Measurements from ENCODE around the gene MED20.
A peak's percentile ranks its signal among the peaks of the same experiment; 100 is the strongest.

Gene MED20

DNA sequence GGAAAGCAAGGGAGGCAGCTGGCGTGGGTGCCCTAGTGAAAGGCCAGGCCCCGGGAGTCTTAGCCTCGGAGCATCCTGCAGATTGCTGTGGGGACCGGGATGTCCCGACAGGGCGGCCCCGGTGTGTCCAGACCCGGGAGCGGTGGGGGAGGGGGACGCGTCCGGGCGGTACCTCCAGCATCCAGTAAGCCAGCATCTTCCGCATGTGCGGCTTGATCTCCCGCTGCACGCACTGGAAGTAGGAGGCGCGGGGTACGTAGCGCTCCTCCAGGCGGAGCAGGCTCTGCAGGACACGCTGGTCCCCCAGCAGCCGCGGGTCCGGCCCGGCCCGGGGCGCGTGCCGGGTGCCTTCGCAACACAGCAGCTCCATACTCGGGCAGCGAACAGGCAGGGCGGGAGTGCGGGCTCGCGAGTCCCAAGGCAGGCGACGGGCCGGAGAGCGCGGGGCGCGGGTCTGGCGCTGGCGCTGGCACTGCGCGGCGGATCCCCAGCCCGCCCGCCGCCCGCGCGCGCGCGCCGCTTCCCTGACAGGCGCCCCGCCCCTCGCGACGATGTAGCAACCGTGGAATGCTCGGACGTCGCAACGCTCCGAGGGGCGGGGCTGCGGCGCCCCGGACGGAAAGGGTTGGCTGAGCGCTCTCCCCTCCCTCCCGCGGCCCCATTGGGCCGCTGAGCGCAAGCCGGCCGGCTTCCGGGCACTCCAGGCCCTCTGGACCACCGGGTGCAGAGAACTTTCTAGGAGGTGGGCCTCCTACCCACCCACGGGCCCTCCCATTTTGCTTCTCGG lies 20.5 kb upstream of the MED20 start, which contains the start of gene CCND3:
Gene CCND3 (minus strand): TSS at position 529 of the 787 bp plus-strand sequence. CDS start 159 bp downstream, at position 370.
- DNase-seq (ENCODE audit: extremely low read depth in 1 of 2, low read depth in 1 of 2), result peak; percentile 86 to 90

GRCh38 chr6:41940759-41941279 lies 19.9 kb upstream of the MED20 start:
- peak; percentile 41 to 52 for DNase-seq (ENCODE audit: extremely low read depth in 1 of 2, low read depth in 1 of 2)

GRCh38 chr6:41939848-41940758 lies 19.2 kb upstream of the MED20 start:
- peak in 1 of 2 donors; percentile 56 for DNase-seq (ENCODE audit: extremely low read depth in 1 of 2, low read depth in 1 of 2)

- DNase-seq (ENCODE audit: extremely low read depth in 1 of 2, low read depth in 1 of 2), result peak in 1 of 2 donors; percentile 48
Observed at GRCh38 chr6:41939176-41939847, 18.4 kb upstream of the MED20 start.

DNA sequence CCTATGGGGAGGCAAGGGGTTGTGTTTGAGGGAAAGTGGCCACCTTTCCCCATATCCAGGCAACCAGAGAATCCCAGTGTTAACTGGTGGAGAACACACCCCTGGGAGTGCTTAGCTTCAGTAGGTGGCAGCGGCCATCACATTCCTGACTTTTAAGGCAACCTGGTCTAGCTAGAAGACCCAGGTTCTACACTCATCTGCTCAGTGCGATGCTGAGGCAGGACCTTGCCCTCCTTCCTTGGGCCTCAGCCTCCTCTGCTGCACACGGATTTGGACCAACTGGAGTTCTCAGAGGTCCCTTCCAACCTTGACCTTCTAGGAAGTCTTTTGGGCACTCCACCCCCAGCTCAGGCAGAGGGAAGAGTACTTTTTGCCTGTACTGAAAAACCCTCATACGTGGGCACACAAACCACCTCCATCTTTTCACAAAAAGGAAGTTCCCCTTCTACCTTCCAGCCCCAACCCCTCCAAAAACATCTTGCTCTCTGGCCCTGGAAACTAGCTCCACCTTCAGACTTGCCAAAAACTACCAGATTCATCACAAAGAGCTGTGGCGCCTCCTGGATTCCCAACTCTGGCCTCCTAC lies 17.7 kb upstream of the MED20 start:
- no peak for DNase-seq (ENCODE audit: extremely low read depth in 1 of 2, low read depth in 1 of 2)

DNA sequence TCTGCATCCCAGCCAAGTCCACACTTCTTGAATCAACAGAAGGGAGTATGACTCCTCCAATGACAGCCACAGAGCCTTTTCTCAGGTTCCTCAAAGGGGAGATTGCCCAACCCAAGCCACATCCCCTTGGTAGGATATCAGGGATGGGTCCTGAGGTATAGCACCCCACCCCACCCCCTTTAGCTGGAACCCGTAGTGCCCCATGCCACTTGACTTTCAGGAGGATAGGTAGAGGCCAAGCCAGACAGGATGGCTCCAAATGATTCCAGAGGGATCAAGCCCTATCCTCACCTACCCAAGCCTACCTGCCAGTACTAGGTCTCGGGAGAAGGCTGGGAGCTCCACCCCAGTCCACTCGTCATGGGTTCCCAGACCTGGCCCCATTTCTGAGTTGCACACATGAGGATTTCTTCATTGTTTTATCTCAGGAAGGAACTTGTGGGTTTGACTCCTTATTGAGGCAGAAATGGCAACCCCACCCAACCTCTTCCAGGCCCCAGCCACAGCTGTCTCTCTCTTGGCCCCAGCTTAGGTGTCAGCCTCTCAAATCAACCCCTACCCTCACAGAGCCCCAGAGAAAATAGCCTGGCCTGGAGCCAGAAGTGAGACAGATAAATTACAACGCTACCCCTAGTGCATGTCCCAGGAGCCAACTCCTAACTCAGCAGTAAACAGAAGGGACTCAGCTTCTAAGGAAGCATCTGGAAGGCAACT lies 17.1 kb upstream of the MED20 start:
- DNase-seq (ENCODE audit: extremely low read depth in 1 of 2, low read depth in 1 of 2), result no peak

DNA sequence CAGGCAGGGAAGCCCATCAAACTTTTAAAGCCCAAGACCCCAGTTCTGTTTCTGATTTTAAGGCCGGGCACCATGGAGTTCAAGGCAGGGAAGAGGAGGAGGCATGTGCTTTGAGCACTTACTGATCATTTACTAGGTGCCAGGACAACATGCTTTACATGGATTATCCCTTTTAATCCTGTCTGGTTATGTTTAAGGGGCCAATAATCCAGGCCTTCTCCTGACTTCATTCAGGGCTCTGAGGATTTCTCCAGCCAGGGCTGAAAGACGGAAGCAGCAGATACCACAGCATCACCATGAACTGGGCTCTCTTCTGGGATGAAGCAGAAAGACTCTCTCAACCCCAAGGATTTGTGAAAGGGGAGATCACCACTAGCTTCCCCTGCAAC lies 16.5 kb upstream of the MED20 start:
- no peak for DNase-seq (ENCODE audit: extremely low read depth in 1 of 2, low read depth in 1 of 2)

DNA sequence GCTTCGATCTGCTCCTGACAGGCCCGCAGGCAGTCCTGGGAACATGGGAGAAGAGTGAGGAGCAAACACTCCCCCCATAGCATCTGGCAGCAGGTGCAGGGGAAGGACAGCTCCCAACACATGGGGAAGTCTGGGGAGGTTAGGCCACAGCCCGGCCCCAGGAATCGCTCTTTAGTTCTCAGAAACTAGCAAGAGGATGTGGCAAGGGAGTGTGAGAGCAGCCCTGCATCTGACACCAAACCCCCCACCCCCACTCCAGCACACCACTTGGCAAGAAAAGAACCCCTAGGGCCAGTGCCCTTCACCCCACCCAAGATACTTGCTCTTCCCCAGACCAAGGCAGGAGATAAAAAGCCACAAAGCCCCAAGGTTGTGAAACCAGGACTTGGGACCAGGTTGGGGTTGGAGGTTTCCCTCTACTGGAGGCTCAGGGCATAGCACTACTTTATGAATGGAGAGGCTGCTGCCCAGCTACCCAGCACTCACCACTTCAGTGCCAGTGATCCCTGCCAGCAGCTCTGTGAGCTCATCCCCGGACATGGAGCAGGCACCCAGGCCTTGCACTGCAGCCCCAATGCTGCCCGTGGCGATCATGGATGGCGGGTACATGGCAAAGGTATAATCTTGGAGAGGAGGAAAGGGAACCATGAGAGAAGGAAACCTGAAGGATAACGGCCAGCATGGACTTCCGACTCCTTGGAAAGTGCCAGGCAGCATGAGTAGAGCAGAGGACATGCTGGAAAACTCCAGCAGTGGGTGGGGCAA lies 15.3 kb upstream of the MED20 start:
- peak; percentile 72 to 86 for DNase-seq (ENCODE audit: extremely low read depth in 1 of 2, low read depth in 1 of 2)

DNA sequence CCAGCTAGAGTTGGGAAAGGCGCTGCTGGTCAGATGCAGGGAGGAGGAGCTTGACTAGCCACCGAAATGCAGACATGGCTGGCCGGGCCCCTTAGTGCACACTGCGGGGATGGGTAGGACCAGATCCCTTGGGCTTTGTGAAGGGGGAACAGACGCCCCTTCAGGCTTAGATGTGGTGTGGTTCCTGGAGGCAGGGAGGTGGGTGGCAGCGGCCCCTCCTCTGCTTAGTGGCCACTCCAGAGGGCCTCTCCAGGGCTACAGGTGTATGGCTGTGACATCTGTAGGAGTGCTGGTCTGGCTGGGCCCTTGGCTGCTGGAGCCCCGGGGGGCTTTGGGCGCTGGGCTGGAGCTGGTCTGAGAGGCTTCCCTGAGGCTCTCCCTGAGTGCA lies 14.7 kb upstream of the MED20 start:
- DNase-seq (ENCODE audit: extremely low read depth in 1 of 2, low read depth in 1 of 2), result no peak

DNA sequence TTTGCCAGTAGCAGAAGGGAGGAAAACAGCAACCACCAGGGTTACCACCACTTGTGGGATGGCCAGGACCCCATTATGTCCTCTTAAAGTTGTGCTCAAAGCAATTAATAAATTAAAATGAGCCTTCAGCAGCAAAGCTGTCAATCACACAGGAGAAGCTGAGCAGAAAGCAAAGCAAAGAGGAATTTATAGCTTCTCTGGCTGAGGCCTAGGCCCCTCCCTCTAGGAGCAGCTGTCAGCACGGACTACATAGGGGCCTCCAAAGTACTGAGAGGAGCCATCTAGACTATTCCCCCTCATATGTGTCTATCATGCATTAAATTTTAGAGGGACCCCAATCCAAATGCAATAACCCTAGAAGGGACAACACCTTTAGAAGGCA lies 14.2 kb upstream of the MED20 start:
- DNase-seq (ENCODE audit: extremely low read depth in 1 of 2, low read depth in 1 of 2), result no peak

GRCh38 chr6:41934278-41935192 lies 13.6 kb upstream of the MED20 start:
- DNase-seq (ENCODE audit: extremely low read depth in 1 of 2, low read depth in 1 of 2), result no peak

DNA sequence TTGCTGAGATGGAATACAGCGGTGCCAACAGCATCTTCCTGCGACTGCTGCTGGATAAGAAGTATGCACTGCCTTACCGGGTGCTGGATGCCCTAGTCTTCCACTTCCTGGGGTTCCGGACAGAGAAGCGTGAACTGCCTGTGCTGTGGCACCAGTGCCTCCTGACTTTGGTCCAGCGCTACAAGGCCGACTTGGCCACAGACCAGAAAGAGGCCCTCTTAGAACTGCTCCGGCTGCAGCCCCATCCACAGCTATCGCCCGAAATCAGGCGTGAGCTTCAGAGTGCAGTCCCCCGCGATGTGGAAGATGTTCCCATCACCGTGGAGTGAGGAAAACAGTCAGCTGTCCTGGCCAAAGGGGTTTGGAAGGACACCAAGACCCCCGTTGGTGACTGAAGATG lies 11.4 kb upstream of the MED20 start:
- no peak for DNase-seq (ENCODE audit: extremely low read depth in 1 of 2, low read depth in 1 of 2)

GRCh38 chr6:41931792-41932191 lies 10.9 kb upstream of the MED20 start:
- no peak for DNase-seq (ENCODE audit: extremely low read depth in 1 of 2, low read depth in 1 of 2)

DNA sequence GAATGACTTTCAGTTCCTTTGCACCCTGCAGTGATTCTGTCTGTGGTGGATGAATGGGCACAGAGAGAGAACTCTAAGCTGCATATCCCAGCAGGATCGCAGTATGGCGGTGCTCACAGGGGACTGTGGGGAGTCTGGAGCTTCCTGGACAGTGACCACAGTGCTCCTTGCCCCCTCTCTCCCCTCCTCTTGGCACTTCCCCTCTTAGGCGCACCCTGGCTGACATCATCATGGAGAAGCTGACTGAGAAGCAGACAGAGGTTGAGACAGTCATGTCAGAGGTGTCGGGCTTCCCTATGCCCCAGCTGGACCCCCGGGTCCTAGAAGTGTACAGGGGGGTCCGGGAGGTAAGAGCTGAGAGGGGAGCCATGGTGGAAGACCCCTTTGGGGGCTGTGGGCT lies 9.0 kb upstream of the MED20 start:
- no peak for DNase-seq (ENCODE audit: extremely low read depth in 1 of 2, low read depth in 1 of 2)

GRCh38 chr6:41927253-41927652 lies 6.3 kb upstream of the MED20 start:
- no peak for DNase-seq (ENCODE audit: extremely low read depth in 1 of 2, low read depth in 1 of 2)

DNA sequence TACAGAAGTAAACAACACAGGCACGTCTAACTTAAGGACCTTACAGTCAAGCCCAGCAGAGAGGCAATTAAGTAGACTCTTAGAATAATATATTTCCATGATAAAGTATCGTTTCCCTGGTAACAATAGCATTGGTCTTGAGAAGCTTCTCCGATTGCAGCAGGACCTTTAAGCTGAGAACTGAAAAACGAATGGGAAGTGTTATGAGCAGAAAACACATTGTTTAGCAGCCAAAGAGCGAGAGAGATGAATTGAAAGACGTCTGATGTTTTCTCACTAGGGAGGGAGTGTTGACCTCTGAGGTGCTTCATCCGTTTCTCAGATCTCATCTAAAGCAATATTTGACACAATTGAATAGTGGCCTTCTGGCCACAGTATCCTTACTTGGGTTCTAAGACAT lies 1.2 kb upstream of the MED20 start:
- no peak for DNase-seq (ENCODE audit: extremely low read depth in 1 of 2, low read depth in 1 of 2)

- DNase-seq (ENCODE audit: extremely low read depth in 1 of 2, low read depth in 1 of 2), result no peak
Observed at GRCh38 chr6:41921712-41921998, 716 bp upstream of the MED20 start.

DNA sequence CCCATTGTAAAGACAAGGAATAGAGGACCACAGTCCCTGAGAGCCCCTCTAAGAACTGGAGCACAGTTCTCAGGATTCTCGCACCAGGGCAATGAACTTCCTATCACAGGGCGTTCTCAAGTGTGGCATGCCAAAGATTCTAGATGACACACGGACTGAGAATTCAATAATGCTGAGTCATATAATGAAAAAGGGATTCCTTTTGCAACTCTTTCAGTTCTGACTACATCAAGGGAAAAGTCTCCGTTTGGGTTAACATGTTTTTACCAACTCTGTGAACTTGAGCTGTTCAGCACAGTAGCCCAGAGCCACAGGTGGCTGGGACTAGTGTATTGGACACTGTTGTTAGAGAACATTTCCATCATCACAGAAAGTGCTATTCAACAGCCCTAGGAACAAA lies 3.4 kb downstream of the MED20 start:
- no peak for DNase-seq (ENCODE audit: extremely low read depth in 1 of 2, low read depth in 1 of 2)

Measured in stimulated activated CD8-positive, alpha-beta memory T cell treated with anti-CD3 and anti-CD28 coated beads, Interleukin-7, amount 100 ng/mL, for 48 hours (primary cell).